Measurements from ENCODE around the gene TEX55. TPM values are rescaled to one million over a fixed set of nuclear protein-coding genes. Genes with fewer than 3 reads are reported as not detected.

Gene TEX55
- total RNA-seq, result not detected in 2 replicates

DNA sequence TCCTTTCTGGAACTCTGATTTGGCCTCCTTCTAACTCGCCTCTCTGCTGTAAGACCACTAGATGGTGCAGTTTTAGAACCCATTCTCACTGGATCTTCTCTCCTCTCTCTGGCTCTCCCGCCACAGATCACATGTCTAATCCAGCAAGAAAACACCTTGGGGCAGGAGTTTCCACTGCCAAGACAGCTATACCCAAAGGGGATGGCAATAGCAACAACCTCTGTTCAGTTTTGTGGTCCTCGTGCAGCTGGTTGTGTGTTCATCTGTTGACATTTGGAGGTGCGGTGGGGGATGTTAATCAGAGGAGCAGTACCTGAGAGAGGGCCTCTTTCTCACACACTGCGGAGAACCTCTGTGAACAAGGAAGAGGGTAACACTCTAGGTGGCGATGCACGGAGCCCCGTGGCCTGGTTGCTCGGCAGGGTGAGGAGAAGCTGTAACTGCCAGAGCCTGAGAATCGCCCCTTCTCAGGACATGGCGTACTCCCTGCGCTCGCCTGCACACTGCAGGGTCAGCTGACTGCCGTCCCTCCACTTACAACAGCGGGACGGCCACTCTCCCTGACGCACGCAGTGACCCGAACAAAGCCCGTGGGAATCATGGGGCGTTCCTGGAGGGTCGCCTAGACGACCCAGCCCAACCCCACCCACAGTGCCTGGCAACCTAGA lies at the start of gene TEX55:
TEX55 (plus strand) TSS at position 666 of the 668 bp plus-strand sequence. CDS start 25 bp downstream, outside the sequence.

DNA sequence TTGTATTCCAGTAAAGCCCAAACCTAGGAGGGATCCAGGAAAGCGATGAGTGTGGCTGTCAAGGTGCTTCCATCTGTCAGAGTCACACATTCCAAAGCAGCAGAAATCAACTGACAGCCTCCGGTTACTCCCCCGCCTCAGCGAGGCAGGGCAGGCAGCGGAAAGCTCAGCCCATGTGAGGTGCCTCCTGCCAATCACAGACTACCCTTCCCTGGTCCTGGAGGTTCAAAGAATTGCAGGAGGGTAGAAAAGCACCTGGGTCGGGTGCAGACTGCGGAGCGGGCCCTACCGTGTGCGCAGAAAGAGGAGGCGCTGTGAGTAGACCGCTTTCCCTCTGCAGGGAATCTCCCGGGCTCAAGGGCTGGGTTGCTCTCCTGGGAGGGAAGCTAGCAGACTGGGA lies 27.4 kb downstream of the TEX55 start, which contains the start of gene UPK1B:
UPK1B (plus strand) TSS at position 274 of the 400 bp plus-strand sequence. CDS start 13,144 bp downstream, outside the sequence.

Other genes starting within 250 kb of the TEX55 start
- 0.11 TPM in 1 of 2 replicates, not detected in the other for gene IGSF11, start 111.3 kb upstream of the TEX55 start, total RNA-seq
- under 0.01 and 0.43 TPM in 2 replicates for gene UPK1B, start 27.4 kb downstream of the TEX55 start, total RNA-seq
- 27.4 and 34.9 TPM in 2 replicates for gene B4GALT4, start 94.7 kb downstream of the TEX55 start, total RNA-seq
- 25.3 and 35.8 TPM in 2 replicates for gene ARHGAP31, start 148.2 kb downstream of the TEX55 start, total RNA-seq

Data from articular chondrocyte of knee joint (primary cell).